ENCODE data around the gene FEV.

FEV gene

GRCh38 chr2:218993345-218994315 is 8.6 kb upstream of the FEV start, which contains the start of gene CRYBA2:
Gene CRYBA2, minus strand, starts transcription at chr2:218993422. Its CDS starts 246 bp downstream, at chr2:218993176.
- peak; percentile 52 for DNase-seq
- no peaks in the 10 kb centered on the region for H3K9me2 ChIP-seq (replicated peaks; ENCODE audit: insufficient read depth, low read length)
- TF ChIP-seq EZH2phosphoT487 (IDR thresholded peaks at IDR 0.05; ENCODE audit: low read length), result no peak
- no peak within 1 kb of the TSS for H3K27ac ChIP-seq (ENCODE audit: low read length)
- H4K20me1 ChIP-seq (ENCODE audit: insufficient read depth, low read length), result no peaks in the 10 kb centered on the region
- 0 out of 2 replicates have a peak, but pooled peaks cover 6% of the 10 kb centered on the region for H3K4me1 ChIP-seq (ENCODE audit: low read length)
- no peaks in the 10 kb centered on the region for H3F3A ChIP-seq (ENCODE audit: insufficient read depth, low read length)
- H3K4me3 ChIP-seq (ENCODE audit: low read length), result peak within 1 kb of the TSS; percentile 55
- peak within 1 kb of the TSS; percentile 98 for H3K4me2 ChIP-seq (ENCODE audit: low read depth, low read length)
- H3K36me3 ChIP-seq (replicated peaks; ENCODE audit: insufficient read depth, low read length), result no peaks in the 10 kb centered on the region
- no peaks in the 10 kb centered on the region for H3K79me2 ChIP-seq (ENCODE audit: low read length)
- H2AFZ ChIP-seq (ENCODE audit: low read length), result peak within 1 kb of the TSS; percentile 64
- H3K27me3 ChIP-seq (replicated peaks; ENCODE audit: insufficient read depth, low read length), result peaks cover 97% of the 10 kb centered on the region
- no peak within 1 kb of the TSS for H3K9ac ChIP-seq (ENCODE audit: low read length)
- no peaks in the 10 kb centered on the region for H3K9me3 ChIP-seq (replicated peaks; ENCODE audit: insufficient read depth, low read length)

DNA sequence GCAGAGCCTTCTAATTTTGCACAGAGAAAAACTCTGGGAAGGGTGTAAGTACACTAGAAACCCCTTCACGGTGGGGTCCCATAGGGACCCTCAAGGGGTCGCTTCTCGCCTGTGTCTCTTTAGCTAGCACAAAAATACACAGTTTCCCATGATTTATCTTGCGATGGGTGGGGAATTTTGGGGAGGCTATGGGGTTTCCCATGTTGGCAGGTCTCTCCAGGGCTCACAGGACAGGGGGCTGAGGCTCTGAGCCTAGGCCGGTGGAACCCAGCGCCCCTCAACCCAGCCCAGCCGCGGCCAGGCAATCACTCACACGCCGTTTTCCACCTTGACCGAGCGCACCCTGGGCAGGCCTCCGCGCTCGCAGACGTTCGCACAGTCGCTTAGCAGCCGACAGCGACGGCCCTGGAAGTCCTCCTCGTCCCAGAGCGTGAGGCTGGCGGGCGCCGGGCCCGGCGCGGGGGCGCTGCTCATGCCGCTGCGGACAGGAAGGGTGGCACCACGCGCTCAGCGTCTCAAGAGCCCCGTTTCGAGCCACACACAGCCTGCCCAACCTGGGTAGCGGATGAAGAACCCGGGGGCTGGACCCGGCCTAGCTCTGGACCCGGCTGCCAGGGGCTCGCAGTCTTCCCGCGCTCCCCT is 7.8 kb upstream of the FEV start:
- Histone ChIP-seq H3K79me2 (ENCODE audit: low read length) (no peaks in the 10 kb centered on the region), H3K4me1 (ENCODE audit: low read length) (0 out of 2 replicates have a peak, but pooled peaks cover 6% of the 10 kb centered on the region), H3K9me2 (replicated peaks; ENCODE audit: insufficient read depth, low read length) (no peaks in the 10 kb centered on the region), H4K20me1 (ENCODE audit: insufficient read depth, low read length) (no peaks in the 10 kb centered on the region), H3K9ac (ENCODE audit: low read length) (no peak overlapping the region), H3K9me3 (replicated peaks; ENCODE audit: insufficient read depth, low read length) (no peaks in the 10 kb centered on the region), H2AFZ (ENCODE audit: low read length) (peak overlapping the region; percentile 64), H3K4me2 (ENCODE audit: low read depth, low read length) (peak overlapping the region; percentile 98), H3F3A (ENCODE audit: insufficient read depth, low read length) (no peaks in the 10 kb centered on the region), H3K4me3 (ENCODE audit: low read length) (peak overlapping the region; percentile 55), H3K27me3 (replicated peaks; ENCODE audit: insufficient read depth, low read length) (peaks cover 96% of the 10 kb centered on the region), H3K27ac (ENCODE audit: low read length) (no peak overlapping the region), H3K36me3 (replicated peaks; ENCODE audit: insufficient read depth, low read length) (no peaks in the 10 kb centered on the region)
- TF ChIP-seq, protein P1, sequence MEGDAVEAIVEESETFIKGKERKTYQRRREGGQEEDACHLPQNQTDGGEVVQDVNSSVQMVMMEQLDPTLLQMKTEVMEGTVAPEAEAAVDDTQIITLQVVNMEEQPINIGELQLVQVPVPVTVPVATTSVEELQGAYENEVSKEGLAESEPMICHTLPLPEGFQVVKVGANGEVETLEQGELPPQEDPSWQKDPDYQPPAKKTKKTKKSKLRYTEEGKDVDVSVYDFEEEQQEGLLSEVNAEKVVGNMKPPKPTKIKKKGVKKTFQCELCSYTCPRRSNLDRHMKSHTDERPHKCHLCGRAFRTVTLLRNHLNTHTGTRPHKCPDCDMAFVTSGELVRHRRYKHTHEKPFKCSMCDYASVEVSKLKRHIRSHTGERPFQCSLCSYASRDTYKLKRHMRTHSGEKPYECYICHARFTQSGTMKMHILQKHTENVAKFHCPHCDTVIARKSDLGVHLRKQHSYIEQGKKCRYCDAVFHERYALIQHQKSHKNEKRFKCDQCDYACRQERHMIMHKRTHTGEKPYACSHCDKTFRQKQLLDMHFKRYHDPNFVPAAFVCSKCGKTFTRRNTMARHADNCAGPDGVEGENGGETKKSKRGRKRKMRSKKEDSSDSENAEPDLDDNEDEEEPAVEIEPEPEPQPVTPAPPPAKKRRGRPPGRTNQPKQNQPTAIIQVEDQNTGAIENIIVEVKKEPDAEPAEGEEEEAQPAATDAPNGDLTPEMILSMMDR (IDR thresholded peaks at IDR 0.05; ENCODE audit: low read length), result no peak
- TF ChIP-seq EZH2 (optimal IDR thresholded peaks at IDR 0.05; ENCODE audit: low read depth, low read length), result no peak
- DNase-seq, result peak; percentile 33

- TF ChIP-seq EZH2phosphoT487 (IDR thresholded peaks at IDR 0.05; ENCODE audit: low read length), result no peak
- TF ChIP-seq EZH2 (optimal IDR thresholded peaks at IDR 0.05; ENCODE audit: low read depth, low read length), result no peak
- TF ChIP-seq, protein P1 (IDR thresholded peaks at IDR 0.05; ENCODE audit: low read length), result no peak
- no peak overlapping the region for H2AFZ ChIP-seq (ENCODE audit: low read length)
- no peaks in the 10 kb centered on the region for H3K36me3 ChIP-seq (replicated peaks; ENCODE audit: insufficient read depth, low read length)
- no peak overlapping the region for H3K4me2 ChIP-seq (ENCODE audit: low read depth, low read length)
- no peak overlapping the region for H3K4me3 ChIP-seq (ENCODE audit: low read length)
- H3K27me3 ChIP-seq (replicated peaks; ENCODE audit: insufficient read depth, low read length), result peaks cover 95% of the 10 kb centered on the region
- 0 out of 2 replicates have a peak, but pooled peaks cover 6% of the 10 kb centered on the region for H3K4me1 ChIP-seq (ENCODE audit: low read length)
- no peak overlapping the region for H3K9ac ChIP-seq (ENCODE audit: low read length)
- no peaks in the 10 kb centered on the region for H3F3A ChIP-seq (ENCODE audit: insufficient read depth, low read length)
- H3K9me3 ChIP-seq (replicated peaks; ENCODE audit: insufficient read depth, low read length), result no peaks in the 10 kb centered on the region
- no peaks in the 10 kb centered on the region for H4K20me1 ChIP-seq (ENCODE audit: insufficient read depth, low read length)
- DNase-seq, result no peak
- no peaks in the 10 kb centered on the region for H3K9me2 ChIP-seq (replicated peaks; ENCODE audit: insufficient read depth, low read length)
- no peak overlapping the region for H3K27ac ChIP-seq (ENCODE audit: low read length)
- H3K79me2 ChIP-seq (ENCODE audit: low read length), result no peaks in the 10 kb centered on the region
Measured at GRCh38 chr2:218992196-218992595, 7.2 kb upstream of the FEV start.
